Retinal pigment epithelial cell (primary cell): ENCODE measurements around the gene POLN.

Experiments
- DNase-seq: peaks from one replicate; pipeline ENCODE4 v3.0.0-alpha.2; 2010; ENCODE audit warnings: low read depth
- H3K4me3 ChIP-seq: 2 replicates; pipeline ENCODE4 v1.5.1; 2011; ENCODE audit warnings: mild to moderate bottlenecking, low read length, control low read depth, moderate library complexity
- CTCF ChIP-seq: conservative IDR thresholded peaks from 2 replicates; pipeline ENCODE4 v1.5.1; 2011; ENCODE audit warnings: low read depth, low read length, control low read depth, inconsistent platforms

POLN gene

GRCh38 chr4:2058264-2059045 is 183.5 kb downstream of the POLN start:
- peak overlapping the region; percentile 53 for H3K4me3 ChIP-seq
- no peak for DNase-seq
- no peak for TF ChIP-seq CTCF

DNA sequence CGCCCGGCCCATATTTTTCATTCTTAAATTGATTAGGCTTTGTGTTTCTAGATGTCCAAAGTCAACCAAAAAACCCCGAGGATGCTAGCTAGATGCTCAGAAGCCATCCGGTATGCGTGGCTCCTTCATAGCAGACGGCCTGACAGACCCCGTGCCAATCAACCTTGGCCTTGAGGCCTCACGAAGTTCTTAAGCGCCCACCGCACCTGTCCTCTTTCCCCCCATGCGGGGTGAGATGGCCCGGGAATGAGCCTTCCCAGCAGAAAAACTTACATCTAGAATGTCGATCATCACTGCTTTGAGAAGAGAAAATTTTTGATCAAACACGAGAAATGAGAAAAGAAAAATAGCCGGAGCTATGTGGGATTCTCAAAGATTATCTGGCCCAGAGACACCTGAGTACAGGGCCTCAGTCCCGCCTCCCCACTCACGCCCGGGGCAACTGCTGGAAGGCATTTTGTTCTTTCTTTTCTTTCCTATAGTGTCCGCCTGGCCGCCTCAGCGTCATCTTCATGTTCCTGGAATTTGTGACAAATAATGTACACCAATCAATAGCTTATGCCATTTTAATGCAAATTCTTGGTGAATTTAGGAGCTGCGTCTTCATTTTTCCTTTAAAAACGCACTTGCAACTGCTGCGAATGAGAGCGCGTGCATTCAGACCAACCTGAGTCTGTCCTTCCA is 184.4 kb downstream of the POLN start:
- no peak for TF ChIP-seq CTCF
- DNase-seq, result no peak

GRCh38 chr4:2054217-2054616 is 187.7 kb downstream of the POLN start:
- H3K4me3 ChIP-seq, result no peak overlapping the region
- no peak for DNase-seq
- no peak for TF ChIP-seq CTCF

More for the DNA sequence above, 184.4 kb downstream of the POLN start:
- H3K4me3 ChIP-seq, result no peak overlapping the region

- no peak for TF ChIP-seq CTCF
Observed at GRCh38 chr4:2051086-2051485, 190.8 kb downstream of the POLN start.

GRCh38 chr4:2049811-2050210 is 192.1 kb downstream of the POLN start:
- no peak for TF ChIP-seq CTCF
- H3K4me3 ChIP-seq, result no peak overlapping the region
- DNase-seq, result no peak

More at GRCh38 chr4:2051086-2051485, 190.8 kb downstream of the POLN start:
- no peak overlapping the region for H3K4me3 ChIP-seq
- DNase-seq, result no peak

GRCh38 chr4:2049381-2049780 is 192.5 kb downstream of the POLN start:
- H3K4me3 ChIP-seq, result no peak overlapping the region
- TF ChIP-seq CTCF, result no peak
- no peak for DNase-seq

GRCh38 chr4:2048831-2049230 is 193.1 kb downstream of the POLN start:
- no peak for DNase-seq
- TF ChIP-seq CTCF, result no peak

More at GRCh38 chr4:2048831-2049230, 193.1 kb downstream of the POLN start:
- H3K4me3 ChIP-seq, result no peak overlapping the region
